ENCODE data around the gene CD53.

CD53 gene

DNA sequence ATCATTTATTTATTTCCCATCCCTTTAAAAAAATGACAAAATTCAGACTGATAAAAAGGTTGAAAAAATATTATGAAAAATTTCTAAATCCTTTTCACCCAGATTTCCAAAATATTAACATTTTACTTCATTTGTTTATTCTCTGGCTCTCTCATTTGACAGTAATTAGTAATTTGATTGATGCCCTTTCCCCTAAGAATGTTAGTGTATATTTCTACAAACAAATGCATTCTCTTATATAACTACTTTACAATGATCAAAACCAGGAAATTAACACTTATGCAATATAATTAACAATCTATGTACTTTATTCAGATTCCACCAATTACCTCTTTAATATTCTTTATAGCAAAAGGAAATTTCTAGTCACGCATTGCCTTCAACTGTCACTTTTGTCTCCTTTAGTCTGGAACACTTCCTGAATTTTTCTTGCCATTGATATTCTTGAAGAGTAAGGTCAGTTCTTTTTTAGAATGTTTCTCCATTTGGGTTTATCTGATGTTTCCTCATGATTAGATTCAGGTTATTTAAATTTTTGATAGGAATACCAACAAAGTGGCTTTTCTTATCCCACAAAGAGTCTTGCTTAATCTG is 3.9 kb downstream of the CD53 start:
- DNase-seq, result no peak

DNA sequence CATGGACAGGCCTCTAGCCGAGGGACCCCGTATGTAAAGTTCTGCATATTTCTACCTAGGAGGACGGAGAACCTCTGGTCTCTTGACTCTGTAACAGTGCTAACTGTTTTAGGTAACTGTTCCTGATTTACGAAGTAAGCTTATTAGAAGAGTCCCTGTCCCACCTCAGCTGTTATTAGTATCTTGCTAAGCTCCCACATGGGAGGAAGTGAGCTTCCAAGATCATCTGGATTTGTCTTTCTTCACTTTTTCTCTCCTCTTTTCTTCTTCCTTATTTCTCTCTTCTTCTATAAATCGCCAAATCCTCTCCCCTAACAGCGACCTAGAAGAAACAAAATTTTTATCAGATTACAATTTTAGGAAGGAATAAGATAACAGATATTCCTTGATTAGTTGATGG is 4.4 kb downstream of the CD53 start:
- DNase-seq, result no peak

DNA sequence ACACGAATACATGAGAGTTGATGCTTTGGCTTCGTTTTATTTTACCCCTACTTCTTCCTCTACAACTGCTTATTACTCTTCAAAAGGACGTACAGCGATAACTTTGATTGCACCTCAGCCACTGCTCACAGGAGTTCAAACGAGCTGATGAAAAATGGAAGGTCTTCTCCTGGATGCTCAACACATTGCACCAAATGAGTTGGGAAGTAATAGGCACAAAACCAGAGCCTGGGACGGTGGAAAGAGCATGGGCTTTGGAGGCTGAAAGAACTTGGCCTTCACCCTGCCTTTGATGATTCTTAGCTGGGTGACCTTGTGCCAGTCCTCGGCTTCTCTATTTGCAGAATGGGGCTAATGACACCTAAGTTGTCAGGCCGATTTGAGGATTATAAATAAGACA is 4.8 kb downstream of the CD53 start:
- no peak for DNase-seq

DNA sequence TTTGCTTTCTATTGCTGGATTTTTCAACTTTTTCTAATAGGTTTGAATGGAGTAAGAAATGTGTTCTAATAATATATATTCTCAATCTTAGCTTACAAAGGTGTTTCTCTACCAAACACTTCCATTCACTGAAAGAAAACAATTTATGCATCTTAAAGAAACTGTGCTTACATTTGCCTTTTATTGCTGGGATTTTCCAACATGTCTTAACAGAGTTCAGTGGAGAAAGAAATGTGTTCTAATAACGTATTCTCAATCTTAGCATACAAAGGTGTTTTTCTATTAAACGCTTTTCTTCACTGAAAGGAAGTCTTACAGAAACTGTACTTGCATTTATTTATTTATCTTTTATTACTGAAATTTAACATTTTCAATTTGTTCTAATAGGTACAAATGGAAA is 5.6 kb downstream of the CD53 start:
- no peak for DNase-seq

DNA sequence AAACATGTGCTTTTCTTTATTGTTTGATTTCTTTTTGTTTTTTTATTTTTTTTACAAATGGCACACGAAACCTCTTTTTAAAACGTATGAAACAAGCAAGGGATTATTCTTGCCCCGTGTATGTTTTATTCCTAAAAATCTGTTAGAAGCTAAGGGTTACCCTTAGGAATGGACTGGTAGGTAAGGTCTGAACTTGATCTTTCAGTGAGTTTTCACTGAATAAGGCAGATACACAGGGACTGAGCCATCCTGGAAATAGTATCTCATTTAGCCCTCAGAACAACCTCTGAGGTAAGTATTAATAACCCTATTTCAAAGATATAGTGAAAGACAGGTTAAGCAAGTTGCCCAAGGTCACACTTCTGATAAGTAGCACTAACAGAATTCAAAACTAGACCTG is 6.0 kb downstream of the CD53 start:
- DNase-seq, result no peak

- DNase-seq, result peak; percentile 92
These were observed 7.0 kb downstream of the CD53 start for GRCh38 chr1:110879758-110880606.

DNA sequence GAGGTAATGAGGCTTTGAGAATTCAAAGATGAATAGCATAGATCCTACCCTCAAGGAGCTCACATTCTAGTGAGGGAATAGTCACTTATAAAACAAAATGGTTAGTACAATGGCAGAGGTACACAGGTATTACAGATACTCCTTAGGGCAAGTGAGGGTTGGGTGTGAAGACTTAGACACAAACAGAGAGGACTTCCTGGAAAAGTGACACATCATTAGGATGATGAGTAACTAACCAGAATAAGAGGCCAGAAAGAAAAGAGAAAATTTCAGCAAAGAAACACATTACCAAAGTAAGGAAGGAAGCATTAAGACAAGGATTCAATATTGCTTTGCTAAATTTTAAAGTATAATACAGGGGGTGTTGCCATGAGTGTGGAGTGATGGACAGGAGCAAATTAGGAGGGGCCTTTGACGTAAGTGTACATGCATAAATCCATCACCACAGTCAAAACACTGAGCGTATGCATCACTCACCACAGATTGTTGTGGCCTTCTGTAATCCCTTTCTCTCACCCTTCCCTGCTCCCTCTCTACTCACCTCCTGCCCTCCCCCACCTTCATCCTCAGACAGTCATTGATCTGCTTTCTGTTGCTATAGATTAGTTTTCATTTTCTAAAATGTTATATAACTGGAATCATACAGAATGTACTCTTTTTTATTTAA is 7.9 kb downstream of the CD53 start:
- peak; percentile 29 for DNase-seq

DNA sequence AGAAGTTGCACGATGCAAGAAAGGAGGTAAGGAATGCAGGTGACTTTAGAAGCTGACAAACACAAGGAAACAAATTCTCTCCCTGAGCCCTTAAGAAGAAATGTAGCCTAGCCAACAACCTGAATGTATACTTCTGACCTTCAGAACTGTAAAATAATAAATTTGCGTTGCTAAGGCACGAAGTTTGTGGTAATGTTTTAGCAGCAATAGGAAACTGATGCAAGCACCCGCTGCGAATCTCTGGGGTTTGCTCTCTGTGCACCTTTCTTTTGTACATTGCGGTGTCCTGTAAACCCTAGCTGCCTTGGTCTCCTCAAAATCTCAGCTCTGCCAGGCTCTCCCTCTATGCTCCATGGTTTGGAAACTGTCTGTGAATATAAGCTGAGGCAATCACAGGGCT is 15.1 kb downstream of the CD53 start:
- DNase-seq, result no peak

DNA sequence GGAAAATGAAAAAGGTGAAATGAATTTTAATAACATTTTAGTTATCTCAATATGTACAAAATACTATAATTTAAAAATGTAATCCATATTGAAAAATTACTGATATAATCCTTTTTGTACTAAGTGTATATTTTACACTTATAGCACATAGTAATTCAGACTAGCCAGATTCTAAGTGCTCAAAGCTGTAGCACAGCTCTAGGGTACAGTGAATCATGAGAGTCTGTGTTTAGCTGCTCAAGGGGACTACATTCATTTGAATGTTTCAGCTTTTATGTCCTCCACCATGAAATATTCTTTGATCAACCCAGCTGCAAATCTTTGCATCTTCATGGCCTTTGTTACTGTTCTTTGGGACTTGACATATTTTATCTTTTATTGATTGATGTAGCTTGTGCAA is 15.7 kb downstream of the CD53 start:
- no peak for DNase-seq

GRCh38 chr1:110890474-110891196 is 17.7 kb downstream of the CD53 start:
- DNase-seq, result peak; percentile 80

DNA sequence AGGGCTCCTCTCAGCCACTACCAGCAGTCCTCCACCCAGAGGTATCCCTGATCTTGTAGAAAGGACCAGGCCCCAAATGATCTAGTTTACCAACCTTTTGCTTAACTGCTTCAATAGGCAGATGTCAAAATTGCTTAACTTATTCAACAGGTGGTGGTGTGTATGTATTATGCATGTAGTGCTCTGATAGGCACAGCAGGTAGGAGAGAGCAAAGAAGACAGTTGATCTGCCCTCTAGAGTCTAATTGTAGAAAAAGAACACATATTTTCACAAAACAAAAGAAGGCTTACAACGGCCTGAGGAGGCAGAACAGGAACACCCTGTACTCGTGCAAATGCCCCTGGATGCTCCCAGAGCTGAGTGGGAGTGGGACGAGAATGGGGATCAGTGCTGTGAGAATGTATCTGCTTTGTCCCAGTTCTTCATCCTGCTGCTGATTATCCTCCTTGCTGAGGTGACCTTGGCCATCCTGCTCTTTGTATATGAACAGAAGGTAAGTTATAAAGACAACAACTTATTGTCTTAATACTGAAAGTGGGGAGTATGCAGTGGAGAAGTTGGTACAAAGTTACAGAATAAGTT is 21.1 kb downstream of the CD53 start:
- peak; percentile 34 for DNase-seq

- DNase-seq, result peak; percentile 31
These were observed 23.1 kb downstream of the CD53 start for GRCh38 chr1:110896090-110896489.

- DNase-seq, result peak; percentile 38
These were observed 24.7 kb downstream of the CD53 start for GRCh38 chr1:110897681-110898080.

DNA sequence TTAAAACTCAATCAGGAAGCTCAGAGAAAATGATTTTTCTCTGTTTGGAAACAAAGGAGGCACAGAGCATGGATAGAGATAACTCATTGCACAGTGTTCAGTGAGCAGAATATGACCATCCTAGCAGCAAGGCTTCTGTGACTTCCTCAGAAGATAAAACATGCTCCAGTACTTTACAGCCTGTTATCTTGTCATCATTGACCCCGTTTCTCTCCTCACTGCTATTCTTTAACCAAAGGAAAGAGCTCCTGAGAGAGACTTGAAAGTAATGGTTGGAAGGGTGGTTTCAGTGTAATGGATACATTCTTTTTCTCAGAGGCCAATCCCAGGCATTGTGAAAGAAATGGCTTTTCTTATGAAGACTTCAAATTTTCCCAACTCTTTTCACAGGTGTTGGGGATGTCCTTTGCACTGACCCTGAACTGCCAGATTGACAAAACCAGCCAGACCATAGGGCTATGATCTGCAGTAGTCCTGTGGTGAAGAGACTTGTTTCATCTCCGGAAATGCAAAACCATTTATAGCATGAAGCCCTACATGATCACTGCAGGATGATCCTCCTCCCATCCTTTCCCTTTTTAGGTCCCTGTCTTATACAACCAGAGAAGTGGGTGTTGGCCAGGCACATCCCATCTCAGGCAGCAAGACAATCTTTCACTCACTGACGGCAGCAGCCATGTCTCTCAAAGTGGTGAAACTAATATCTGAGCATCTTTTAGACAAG is 25.9 kb downstream of the CD53 start:
- no peak for DNase-seq

GRCh38 chr1:110899458-110899843 is 26.5 kb downstream of the CD53 start:
- DNase-seq, result no peak

GRCh38 chr1:110902820-110903463 is 30.0 kb downstream of the CD53 start:
- no peak for DNase-seq

GRCh38 chr1:110903853-110904500 is 31.0 kb downstream of the CD53 start:
- no peak for DNase-seq

DNA sequence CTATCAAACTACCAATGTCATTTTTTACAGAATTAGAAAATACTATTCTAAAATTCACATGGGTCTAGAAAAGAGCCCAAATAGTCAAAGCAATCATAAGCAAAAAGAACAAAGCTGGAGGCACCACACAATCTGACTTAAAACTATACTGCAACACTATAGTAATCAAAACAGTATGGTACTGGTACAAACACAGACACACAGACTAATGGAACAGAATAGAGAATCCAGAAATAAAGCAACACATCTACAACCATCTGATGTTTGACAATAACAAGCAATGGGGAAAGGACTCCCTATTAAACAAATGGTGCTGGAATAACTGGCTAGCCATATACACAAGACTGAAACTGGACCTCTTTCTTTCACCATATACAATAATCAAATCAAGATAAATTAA is 39.8 kb downstream of the CD53 start:
- DNase-seq, result no peak

GRCh38 chr1:110914676-110915075 is 41.7 kb downstream of the CD53 start:
- no peak for DNase-seq

GRCh38 chr1:110915804-110916203 is 42.9 kb downstream of the CD53 start:
- DNase-seq, result no peak

DNA sequence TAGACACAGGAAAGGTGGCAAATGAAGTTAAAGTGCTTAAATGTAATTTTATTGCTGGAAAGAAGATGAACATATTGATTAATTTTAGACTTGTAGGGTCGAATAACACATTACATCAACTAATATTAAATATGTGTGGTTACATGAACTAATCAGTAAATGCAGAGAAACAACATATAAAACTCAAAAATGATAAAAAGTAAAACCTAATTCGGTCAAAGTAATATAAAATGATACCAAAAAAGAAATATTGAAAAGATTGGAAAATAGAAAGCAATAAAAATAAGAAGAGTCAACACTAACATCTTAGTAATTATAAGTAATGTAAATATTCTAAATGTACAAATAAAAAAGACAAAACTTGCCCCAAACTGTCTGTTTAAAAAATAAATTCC is 43.3 kb downstream of the CD53 start:
- no peak for DNase-seq
